HepG2 (cell line): ENCODE data around the gene DPCD.

ENCODE experiments used
- CREB1 ChIP-seq, 2 experiments: fragments of 450-650 bp in 1 of 2; IDR thresholded peaks; 2 replicates each; pipeline ENCODE4 v1.6.1; 2016 to 2017; ENCODE audit warnings: control low read depth in 1 of 2, mild to moderate bottlenecking in 1 of 2, missing compliant biosample characterization in 1 of 2, missing genetic modification characterization in 1 of 2
- EP300 ChIP-seq, 3 experiments: sonication (generic) in 1 of 3; formaldehyde crosslinking in 1 of 3; IDR thresholded peaks; 2 replicates each; pipeline versions ENCODE4 v1.5.1 to v1.6.1; 2011 to 2020; ENCODE audit warnings: low read depth in 2 of 3, low read length in 2 of 3, borderline replicate concordance in 1 of 3, improper control_type of control experiment in 1 of 3, mild to moderate bottlenecking in 1 of 3, missing genetic modification reagents in 1 of 3, moderate library complexity in 1 of 3
- FOXA1 ChIP-seq, 2 experiments: fragments of 450-650 bp in 1 of 2; sonication (generic) in 1 of 2; formaldehyde crosslinking in 1 of 2; IDR thresholded peaks; 2 replicates each; pipeline versions ENCODE4 v1.4.0 to v1.6.1; 2016 to 2020; ENCODE audit warnings: missing genetic modification reagents in 1 of 2
- POLR2A ChIP-seq, 2 experiments: IDR thresholded peaks; 2 replicates each; pipeline ENCODE4 v1.6.1; 2011; ENCODE audit warnings: low read depth in 2 of 2, low read length in 2 of 2, mild to moderate bottlenecking in 1 of 2, moderate library complexity in 1 of 2; ENCODE audit not compliant: insufficient read depth in 1 of 2
- XRCC5 ChIP-seq: fragments of 200-400 bp; formaldehyde crosslinking; optimal IDR thresholded peaks from 2 replicates; pipeline ENCODE3; 2017; ENCODE audit warnings: mild to moderate bottlenecking, low read length
- ZFP37 ChIP-seq: sonication (generic); formaldehyde crosslinking; IDR thresholded peaks from 2 replicates; pipeline ENCODE4 v1.4.0; 2020; ENCODE audit warnings: missing genetic modification reagents, borderline replicate concordance
- ZNF563 ChIP-seq: sonication (generic); formaldehyde crosslinking; IDR thresholded peaks from 2 replicates; pipeline ENCODE4 v1.8.0; 2022; ENCODE audit warnings: mild to moderate bottlenecking, moderate library complexity, missing genetic modification reagents
- TF ChIP-seq, protein P1 (sequence below): sonication (generic); formaldehyde crosslinking; IDR thresholded peaks from 2 replicates; pipeline ENCODE4 v1.4.0; 2020; ENCODE audit warnings: mild to moderate bottlenecking, missing genetic modification reagents

DNA sequence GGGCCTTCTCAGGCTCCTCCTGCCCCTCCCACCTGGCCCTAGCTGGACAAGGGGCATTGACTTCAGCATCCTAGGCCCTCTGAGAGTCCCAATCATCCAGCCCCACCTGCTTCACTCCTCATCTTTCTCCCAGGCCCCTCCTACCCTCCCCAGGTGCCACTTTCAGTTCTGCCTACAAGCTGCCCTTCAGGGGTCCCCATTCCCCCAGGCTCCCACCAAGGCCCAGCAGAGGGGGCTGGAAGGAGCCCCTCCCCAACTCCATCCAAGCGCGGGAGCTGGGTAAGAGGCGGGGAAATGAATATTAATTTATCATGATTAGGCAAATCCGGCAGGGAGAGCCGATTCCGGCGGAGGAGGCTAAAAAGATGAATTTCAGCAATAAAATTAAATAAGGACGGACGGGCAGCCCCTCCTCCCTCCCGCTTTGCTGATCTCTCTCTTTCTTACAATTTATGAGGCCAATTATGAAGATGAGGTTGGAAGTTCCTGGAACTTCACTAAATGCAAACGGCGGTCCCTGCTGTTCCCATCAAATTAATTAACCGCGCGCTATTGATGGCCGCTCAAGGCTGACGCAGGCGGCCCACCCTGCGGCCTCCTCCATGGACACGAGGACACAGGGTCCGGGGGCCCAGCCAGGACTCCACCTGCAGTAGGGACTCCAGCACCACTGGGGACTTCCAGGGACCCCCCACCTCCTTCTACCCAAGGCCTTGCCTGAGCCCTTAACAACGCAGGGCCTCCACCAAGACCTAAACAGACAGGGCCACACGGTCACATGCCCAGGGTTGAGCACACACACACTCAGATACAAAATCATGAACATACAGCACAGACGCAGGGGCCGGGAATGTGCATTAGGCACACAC, 14.0 kb upstream of the DPCD start:
- TF ChIP-seq CREB1 (IDR thresholded peaks at IDR 0.05) (no peak), CREB1 (CRISPR knock-in tag; IDR thresholded peaks at IDR 0.05) (no peak), FOXA1 (IDR thresholded peaks at IDR 0.05) (no peak), FOXA1 (CRISPR knock-in tag; IDR thresholded peaks at IDR 0.05) (no peak), XRCC5 (no peak), ZNF563 (CRISPR knock-in tag) (no peak), POLR2A (IDR thresholded peaks at IDR 0.05; ENCODE audit: insufficient read depth in 1 of 2, low read depth in 2 of 2, low read length in 2 of 2) (no peak), EP300 (IDR thresholded peaks at IDR 0.05; ENCODE audit: low read depth in 2 of 2, low read length in 2 of 2) (no peak), EP300 (CRISPR knock-in tag; IDR thresholded peaks at IDR 0.05; ENCODE audit: borderline replicate concordance) (no peak), ZFP37 (CRISPR knock-in tag) (no peak)
- TF ChIP-seq, protein P1, sequence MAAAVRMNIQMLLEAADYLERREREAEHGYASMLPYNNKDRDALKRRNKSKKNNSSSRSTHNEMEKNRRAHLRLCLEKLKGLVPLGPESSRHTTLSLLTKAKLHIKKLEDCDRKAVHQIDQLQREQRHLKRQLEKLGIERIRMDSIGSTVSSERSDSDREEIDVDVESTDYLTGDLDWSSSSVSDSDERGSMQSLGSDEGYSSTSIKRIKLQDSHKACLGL (CRISPR knock-in tag) = no peak
